ENCODE measurements around the gene TCF25. TPM values are rescaled to one million over a fixed set of nuclear protein-coding genes. Genes with fewer than 3 reads are reported as not detected.

The TCF25 gene
- polyA plus RNA-seq, 1 experiment = 219 TPM

GRCh38 chr16:89853306-89853993 is 19.9 kb upstream of the TCF25 start:
- ChIA-PET CTCF (interaction anchor here (0.7 to 1.0 kb wide), 2 partner anchors 9 to 153 kb away, joined by 3 read pairs; no protein-coding TSS in a partner anchor), POLR2A (no interaction called here)
- no peaks in the 10 kb centered on the region for H3K27me3 ChIP-seq (ENCODE audit: control insufficient read depth, insufficient read depth, low read length)
- no peak for DNase-seq (ENCODE audit: low read depth)
- H3K36me3 ChIP-seq (ENCODE audit: control insufficient read depth, insufficient read depth, low read length) = no peaks in the 10 kb centered on the region
- TF ChIP-seq, protein P1, sequence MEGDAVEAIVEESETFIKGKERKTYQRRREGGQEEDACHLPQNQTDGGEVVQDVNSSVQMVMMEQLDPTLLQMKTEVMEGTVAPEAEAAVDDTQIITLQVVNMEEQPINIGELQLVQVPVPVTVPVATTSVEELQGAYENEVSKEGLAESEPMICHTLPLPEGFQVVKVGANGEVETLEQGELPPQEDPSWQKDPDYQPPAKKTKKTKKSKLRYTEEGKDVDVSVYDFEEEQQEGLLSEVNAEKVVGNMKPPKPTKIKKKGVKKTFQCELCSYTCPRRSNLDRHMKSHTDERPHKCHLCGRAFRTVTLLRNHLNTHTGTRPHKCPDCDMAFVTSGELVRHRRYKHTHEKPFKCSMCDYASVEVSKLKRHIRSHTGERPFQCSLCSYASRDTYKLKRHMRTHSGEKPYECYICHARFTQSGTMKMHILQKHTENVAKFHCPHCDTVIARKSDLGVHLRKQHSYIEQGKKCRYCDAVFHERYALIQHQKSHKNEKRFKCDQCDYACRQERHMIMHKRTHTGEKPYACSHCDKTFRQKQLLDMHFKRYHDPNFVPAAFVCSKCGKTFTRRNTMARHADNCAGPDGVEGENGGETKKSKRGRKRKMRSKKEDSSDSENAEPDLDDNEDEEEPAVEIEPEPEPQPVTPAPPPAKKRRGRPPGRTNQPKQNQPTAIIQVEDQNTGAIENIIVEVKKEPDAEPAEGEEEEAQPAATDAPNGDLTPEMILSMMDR (IDR thresholded peaks at IDR 0.05; ENCODE audit: insufficient read depth, low read depth, low read length) = no peak
- no peak overlapping the region for H3K4me3 ChIP-seq (ENCODE audit: low read depth, low read length)

DNA sequence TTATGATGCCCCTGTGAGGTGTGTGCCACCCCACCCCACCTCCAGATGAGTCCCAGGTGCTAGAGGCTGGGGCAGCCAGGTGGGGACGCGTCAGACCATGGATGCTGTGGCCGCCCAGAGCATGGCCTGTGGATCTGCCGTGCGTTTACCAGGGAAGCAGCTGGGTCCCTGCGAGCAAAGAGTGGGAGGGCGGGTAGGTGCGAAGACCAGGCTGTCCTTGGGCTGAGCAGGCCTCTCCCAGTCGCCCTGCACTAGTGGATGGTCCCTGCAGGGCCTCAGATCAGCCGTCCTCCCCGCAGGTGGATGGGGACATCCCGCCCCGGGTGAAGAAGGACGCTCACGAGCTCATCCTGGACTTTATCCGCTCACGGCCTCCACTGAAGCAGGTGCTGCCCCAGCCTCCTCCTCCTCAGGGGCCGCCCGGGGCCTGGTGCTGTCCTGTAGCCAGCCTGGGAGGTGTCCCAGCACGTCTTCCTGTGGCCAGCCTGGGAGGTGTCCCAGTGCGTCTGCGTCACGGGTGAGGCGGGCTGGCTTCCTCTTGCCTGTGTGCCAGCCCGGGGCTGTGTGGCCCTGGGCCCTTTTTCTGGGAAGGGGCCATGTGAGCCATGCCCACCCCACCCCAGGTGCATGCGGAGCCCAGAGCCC is 18.0 kb upstream of the TCF25 start:
- POLR2A ChIA-PET = no interaction called here

GRCh38 chr16:89855986-89856385 is 17.4 kb upstream of the TCF25 start:
- no peak for DNase-seq (ENCODE audit: low read depth)
- TF ChIP-seq, protein P1 (IDR thresholded peaks at IDR 0.05; ENCODE audit: insufficient read depth, low read depth, low read length) = no peak
- Histone ChIP-seq H3K27me3 (ENCODE audit: control insufficient read depth, insufficient read depth, low read length) (no peaks in the 10 kb centered on the region), H3K4me3 (ENCODE audit: low read depth, low read length) (no peak overlapping the region), H3K36me3 (ENCODE audit: control insufficient read depth, insufficient read depth, low read length) (no peaks in the 10 kb centered on the region)
- CTCF ChIA-PET = no interaction called here
- POLR2A ChIA-PET = interaction anchor here (0.7 kb wide), 1 partner anchor 234 kb away, joined by 8 read pairs; no protein-coding TSS in a partner anchor

More for the DNA sequence above, 18.0 kb upstream of the TCF25 start:
- CTCF ChIA-PET = no interaction called here
- H3K27me3 ChIP-seq (ENCODE audit: control insufficient read depth, insufficient read depth, low read length) = no peaks in the 10 kb centered on the region
- DNase-seq (ENCODE audit: low read depth) = no peak
- TF ChIP-seq, protein P1 (IDR thresholded peaks at IDR 0.05; ENCODE audit: insufficient read depth, low read depth, low read length) = no peak
- H3K36me3 ChIP-seq (ENCODE audit: control insufficient read depth, insufficient read depth, low read length) = no peaks in the 10 kb centered on the region
- H3K4me3 ChIP-seq (ENCODE audit: low read depth, low read length) = no peak overlapping the region

GRCh38 chr16:89858973-89859614 is 14.3 kb upstream of the TCF25 start:
- ChIA-PET POLR2A (no interaction called here), CTCF (interaction anchor here (1.3 to 5.3 kb wide), 8 partner anchors 8 to 160 kb away, joined by 3 to 74 read pairs (median 22); partner anchors contain the start of genes SPATA2L and SPIRE2)
- TF ChIP-seq, protein P1 (IDR thresholded peaks at IDR 0.05; ENCODE audit: insufficient read depth, low read depth, low read length) = no peak
- Histone ChIP-seq H3K4me3 (ENCODE audit: low read depth, low read length) (no peak overlapping the region), H3K27me3 (ENCODE audit: control insufficient read depth, insufficient read depth, low read length) (no peaks in the 10 kb centered on the region), H3K36me3 (ENCODE audit: control insufficient read depth, insufficient read depth, low read length) (no peaks in the 10 kb centered on the region)
- DNase-seq (ENCODE audit: low read depth) = no peak

DNA sequence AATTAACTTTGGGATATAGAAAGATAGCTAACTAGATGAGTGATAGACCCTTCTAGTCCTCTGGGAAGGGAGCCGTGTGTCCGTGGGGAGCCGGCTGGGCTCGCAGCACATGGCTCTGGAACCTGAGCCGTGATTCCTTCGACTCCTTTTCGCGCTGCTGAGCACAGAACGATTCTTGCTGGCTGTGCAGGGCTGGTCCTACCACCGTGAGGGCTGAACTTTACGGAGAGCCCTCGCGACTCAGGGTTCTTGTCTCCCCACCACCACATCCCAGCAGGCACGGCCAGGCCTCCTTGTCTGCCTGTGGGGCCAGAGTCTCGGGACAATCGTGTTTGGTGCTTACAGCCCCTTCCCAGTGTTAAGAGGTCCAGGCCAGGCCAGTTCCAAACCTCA is 13.8 kb upstream of the TCF25 start:
- Histone ChIP-seq H3K27me3 (ENCODE audit: control insufficient read depth, insufficient read depth, low read length) (no peaks in the 10 kb centered on the region), H3K36me3 (ENCODE audit: control insufficient read depth, insufficient read depth, low read length) (no peaks in the 10 kb centered on the region), H3K4me3 (ENCODE audit: low read depth, low read length) (no peak overlapping the region)
- TF ChIP-seq, protein P1 (IDR thresholded peaks at IDR 0.05; ENCODE audit: insufficient read depth, low read depth, low read length) = no peak
- ChIA-PET CTCF (interaction anchor here (0.6 to 5.3 kb wide), 15 partner anchors 8 to 161 kb away, joined by 3 to 74 read pairs (median 9); partner anchors contain the start of genes SPATA2L, SPIRE2 and TCF25), POLR2A (no interaction called here)
- DNase-seq (ENCODE audit: low read depth) = no peak
